Activated CD4-positive, alpha-beta T cell treated with anti-CD3 and anti-CD28 coated beads, Interleukin-2, amount 10 ng/mL, durations not matched to agents 24 days and 14 days (primary cell): Measurements from ENCODE around the gene BCAS1. TPM values are rescaled to one million over a fixed set of nuclear protein-coding genes. Genes with fewer than 3 reads are reported as not detected.

Experiments
- DNase-seq: peaks from one replicate; pipeline ENCODE4 v3.0.0; 2022
- H3K27ac Mint-ChIP-seq: one replicate; pipeline ENCODE4 v1.8.0; 2022; ENCODE audit warnings: mild to moderate bottlenecking, mixed read lengths
- H3K27me3 Mint-ChIP-seq: one replicate; pipeline ENCODE4 v1.8.0; 2022; ENCODE audit warnings: mixed read lengths
- H3K36me3 Mint-ChIP-seq: one replicate; pipeline ENCODE4 v1.8.0; 2022; ENCODE audit warnings: low read depth, mild to moderate bottlenecking, mixed read lengths
- H3K4me1 Mint-ChIP-seq: one replicate; pipeline ENCODE4 v1.8.0; 2021; ENCODE audit warnings: mixed read lengths
- H3K4me3 Mint-ChIP-seq: one replicate; pipeline ENCODE4 v1.8.0; 2022; ENCODE audit warnings: mild to moderate bottlenecking, moderate library complexity, mixed read lengths
- H3K9me3 Mint-ChIP-seq: one replicate; pipeline ENCODE4 v1.8.0; 2021; ENCODE audit warnings: mixed read lengths
- intact Hi-C: fragments of 100-400 bp; cut with micrococcal nuclease; formaldehyde crosslinking; loops from one replicate; pipeline ENCODE4 v1.15.1; 2023
- total RNA-seq: library from RNA; stranded (reverse); gene quantifications from 2 replicates; pipeline ENCODE4 v1.2.3, GENCODE V29; 2022

The BCAS1 gene
- total RNA-seq, 1 donor from 2014 or later = not detected

DNA sequence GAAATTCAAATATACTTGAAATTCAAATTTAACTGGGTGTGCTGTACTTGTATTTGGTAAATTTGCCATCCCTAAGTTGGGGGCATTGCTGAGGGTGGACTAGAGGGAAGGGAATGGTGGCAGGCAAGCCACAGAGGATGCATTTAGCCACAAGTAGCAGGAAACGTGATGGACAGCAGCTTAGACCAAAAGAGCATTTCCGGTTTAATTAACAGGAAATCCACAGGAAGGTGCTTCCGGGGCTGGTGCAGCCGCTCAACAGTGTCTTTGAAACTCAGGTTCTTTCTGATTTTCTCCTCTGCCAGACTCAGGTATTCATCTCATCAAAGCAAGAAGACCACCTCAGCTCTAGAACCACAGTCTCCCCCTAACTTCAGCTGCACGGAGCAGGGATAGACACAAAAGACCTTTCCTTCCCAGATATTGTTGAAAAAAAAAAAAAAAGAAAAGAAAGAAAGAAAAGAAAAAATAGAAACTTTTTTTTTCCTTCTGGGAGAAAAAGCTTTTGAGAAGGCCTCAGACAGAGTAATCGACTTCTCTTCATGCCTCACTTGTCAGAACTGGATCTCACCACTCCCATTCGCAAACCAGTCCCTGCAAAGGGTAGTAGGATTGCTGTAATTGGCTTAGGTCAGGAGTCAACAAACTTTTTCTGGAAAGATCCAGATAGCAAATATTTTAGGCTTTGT lies 8.0 kb upstream of the BCAS1 start:
- Mint-ChIP-seq H3K4me3 (peak overlapping the region; percentile 73), H3K27ac (peak overlapping the region; percentile 70), H3K27me3 (peaks cover 12% of the 10 kb centered on the region), H3K36me3 (peaks cover 4% of the 10 kb centered on the region), H3K4me1 (peaks cover 18% of the 10 kb centered on the region), H3K9me3 (peaks cover 10% of the 10 kb centered on the region)
- peak; percentile 77 for DNase-seq
- intact Hi-C loops = no loop called here

GRCh38 chr20:54076259-54076658 lies 5.9 kb upstream of the BCAS1 start:
- Mint-ChIP-seq H3K27ac (no peak overlapping the region), H3K36me3 (peaks cover 4% of the 10 kb centered on the region), H3K9me3 (peaks cover 10% of the 10 kb centered on the region), H3K4me3 (no peak overlapping the region), H3K4me1 (peaks cover 16% of the 10 kb centered on the region), H3K27me3 (peaks cover 10% of the 10 kb centered on the region)
- intact Hi-C loops = no loop called here
- DNase-seq = no peak

GRCh38 chr20:54075322-54075721 lies 4.9 kb upstream of the BCAS1 start:
- Mint-ChIP-seq H3K27ac (no peak overlapping the region), H3K4me3 (no peak overlapping the region), H3K9me3 (peaks cover 10% of the 10 kb centered on the region), H3K27me3 (peaks cover 11% of the 10 kb centered on the region), H3K36me3 (peaks cover 4% of the 10 kb centered on the region), H3K4me1 (peaks cover 16% of the 10 kb centered on the region)
- intact Hi-C loops = no loop called here
- no peak for DNase-seq

DNA sequence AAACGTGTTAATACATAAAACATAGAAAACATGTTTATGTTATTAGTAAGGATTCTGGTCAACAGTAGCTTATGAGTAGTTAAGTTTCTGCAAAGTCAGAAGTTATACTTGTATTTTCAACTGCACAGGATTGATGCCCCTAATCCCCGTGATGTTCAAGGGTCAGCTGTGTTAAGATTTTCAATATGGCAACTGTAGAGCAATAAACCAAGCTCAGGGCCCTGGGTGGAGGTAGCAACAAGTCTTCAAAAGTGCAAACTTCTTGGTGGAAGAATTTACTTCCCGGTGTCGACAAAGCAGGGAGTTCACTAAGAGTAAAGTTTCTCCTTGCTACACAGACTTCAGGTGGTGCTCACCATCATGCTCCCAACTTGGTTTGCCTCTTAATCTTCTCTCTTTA lies 4.1 kb upstream of the BCAS1 start:
- H3K4me1 Mint-ChIP-seq = peaks cover 16% of the 10 kb centered on the region
- H3K36me3 Mint-ChIP-seq = peaks cover 4% of the 10 kb centered on the region
- peaks cover 11% of the 10 kb centered on the region for H3K27me3 Mint-ChIP-seq
- intact Hi-C loops = no loop called here
- no peak overlapping the region for H3K27ac Mint-ChIP-seq
- H3K4me3 Mint-ChIP-seq = no peak overlapping the region
- peaks cover 10% of the 10 kb centered on the region for H3K9me3 Mint-ChIP-seq
- DNase-seq = no peak

DNA sequence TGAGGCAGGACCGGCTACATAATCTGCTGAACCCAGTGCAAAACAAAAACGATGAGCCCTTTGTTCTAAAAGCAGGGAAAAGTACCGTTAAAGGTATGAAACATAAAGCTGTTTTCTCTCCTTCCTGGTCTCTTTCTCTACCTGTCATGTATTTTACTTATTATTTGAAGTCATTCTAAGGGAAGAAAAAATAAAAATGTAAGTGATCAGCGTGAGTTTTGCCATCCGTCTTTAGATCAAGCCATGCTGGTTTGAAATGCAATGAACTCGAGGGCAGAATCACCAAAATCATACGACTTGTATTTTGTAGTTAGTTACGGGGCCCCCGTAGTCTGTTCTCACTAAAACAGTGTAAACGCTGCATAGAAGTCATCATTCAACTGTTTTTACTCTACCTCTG lies 2.9 kb upstream of the BCAS1 start:
- Mint-ChIP-seq H3K4me1 (peaks cover 8% of the 10 kb centered on the region), H3K4me3 (no peak overlapping the region), H3K9me3 (peaks cover 6% of the 10 kb centered on the region), H3K27ac (no peak overlapping the region), H3K27me3 (peaks cover 11% of the 10 kb centered on the region), H3K36me3 (peaks cover 1% of the 10 kb centered on the region)
- DNase-seq = no peak
- intact Hi-C loops = no loop called here

GRCh38 chr20:54069501-54069971 lies 858 bp downstream of the BCAS1 start:
- no peak overlapping the region for H3K4me3 Mint-ChIP-seq
- intact Hi-C loops = no loop called here
- H3K27me3 Mint-ChIP-seq = peaks cover 7% of the 10 kb centered on the region
- no peaks in the 10 kb centered on the region for H3K9me3 Mint-ChIP-seq
- DNase-seq = no peak
- no peaks in the 10 kb centered on the region for H3K36me3 Mint-ChIP-seq
- peaks cover 2% of the 10 kb centered on the region for H3K4me1 Mint-ChIP-seq
- no peak overlapping the region for H3K27ac Mint-ChIP-seq

- no peak overlapping the region for H3K27ac Mint-ChIP-seq
- intact Hi-C loops = no loop called here
- H3K27me3 Mint-ChIP-seq = peaks cover 7% of the 10 kb centered on the region
- H3K4me3 Mint-ChIP-seq = no peak overlapping the region
- DNase-seq = no peak
- no peaks in the 10 kb centered on the region for H3K9me3 Mint-ChIP-seq
- H3K36me3 Mint-ChIP-seq = no peaks in the 10 kb centered on the region
- H3K4me1 Mint-ChIP-seq = peaks cover 2% of the 10 kb centered on the region
Observed at GRCh38 chr20:54068966-54069365, 1.4 kb downstream of the BCAS1 start.

DNA sequence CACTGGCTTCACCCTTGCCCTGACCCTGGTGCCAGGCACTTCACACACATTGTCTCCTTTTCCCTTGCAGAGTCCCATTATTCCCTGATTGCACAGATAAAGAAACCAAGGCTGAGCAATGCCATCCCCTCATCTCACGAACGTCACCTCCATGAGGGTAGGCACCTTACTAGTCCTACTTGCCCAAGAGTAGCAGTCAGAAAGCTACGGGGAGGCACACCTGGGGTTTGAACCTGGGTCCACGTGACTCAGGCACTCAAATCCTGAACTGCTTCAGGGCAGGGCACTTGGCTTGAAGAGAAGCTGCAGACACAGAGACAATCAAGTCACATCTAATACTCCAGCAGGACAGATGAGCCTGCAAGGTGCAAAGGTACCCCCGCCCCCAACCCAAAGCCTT lies 1.9 kb downstream of the BCAS1 start:
- Mint-ChIP-seq H3K36me3 (no peaks in the 10 kb centered on the region), H3K9me3 (no peaks in the 10 kb centered on the region), H3K27ac (no peak overlapping the region), H3K4me1 (peaks cover 3% of the 10 kb centered on the region), H3K27me3 (peaks cover 10% of the 10 kb centered on the region), H3K4me3 (no peak overlapping the region)
- DNase-seq = no peak
- intact Hi-C loops = no loop called here

DNA sequence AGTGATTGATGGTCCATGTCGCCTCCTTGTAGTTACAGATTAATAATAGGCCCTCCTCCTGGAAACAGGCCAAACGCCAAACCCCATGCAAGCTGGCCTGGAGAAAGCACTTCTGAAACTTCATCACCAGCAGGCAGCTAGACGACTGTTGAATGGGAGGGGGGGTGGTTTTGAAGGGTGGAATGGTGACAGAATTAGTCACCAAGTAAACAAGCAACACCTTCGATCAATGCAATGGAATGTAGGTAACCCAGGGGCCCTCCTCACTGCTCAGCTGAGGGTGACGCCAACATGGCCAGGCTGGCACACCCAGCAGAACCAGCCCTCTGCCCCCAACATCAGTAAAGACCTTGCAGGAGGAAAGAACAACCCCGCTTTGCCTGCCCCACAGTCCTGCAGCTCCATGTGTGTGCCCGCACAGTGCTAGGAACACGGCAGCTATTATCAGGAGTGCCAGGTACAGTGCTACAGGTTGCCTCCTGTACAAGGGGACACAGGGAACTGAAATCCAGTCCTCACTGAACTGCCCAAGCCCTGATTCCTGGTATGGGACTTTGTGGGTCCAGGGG lies 2.7 kb downstream of the BCAS1 start:
- no peaks in the 10 kb centered on the region for H3K9me3 Mint-ChIP-seq
- no peak for DNase-seq
- peaks cover 10% of the 10 kb centered on the region for H3K27me3 Mint-ChIP-seq
- no peaks in the 10 kb centered on the region for H3K36me3 Mint-ChIP-seq
- peaks cover 3% of the 10 kb centered on the region for H3K4me1 Mint-ChIP-seq
- H3K27ac Mint-ChIP-seq = no peak overlapping the region
- H3K4me3 Mint-ChIP-seq = no peak overlapping the region
- intact Hi-C loops = no loop called here

GRCh38 chr20:54065601-54066038 lies 4.8 kb downstream of the BCAS1 start:
- no peak overlapping the region for H3K27ac Mint-ChIP-seq
- H3K27me3 Mint-ChIP-seq = peaks cover 7% of the 10 kb centered on the region
- H3K36me3 Mint-ChIP-seq = no peaks in the 10 kb centered on the region
- no peak for DNase-seq
- no peak overlapping the region for H3K4me3 Mint-ChIP-seq
- intact Hi-C loops = no loop called here
- peaks cover 5% of the 10 kb centered on the region for H3K4me1 Mint-ChIP-seq
- no peaks in the 10 kb centered on the region for H3K9me3 Mint-ChIP-seq

GRCh38 chr20:54064939-54065338 lies 5.5 kb downstream of the BCAS1 start:
- H3K9me3 Mint-ChIP-seq = no peaks in the 10 kb centered on the region
- no peaks in the 10 kb centered on the region for H3K36me3 Mint-ChIP-seq
- H3K27ac Mint-ChIP-seq = no peak overlapping the region
- H3K27me3 Mint-ChIP-seq = peaks cover 6% of the 10 kb centered on the region
- no peak for DNase-seq
- intact Hi-C loops = no loop called here
- H3K4me3 Mint-ChIP-seq = no peak overlapping the region
- H3K4me1 Mint-ChIP-seq = peaks cover 5% of the 10 kb centered on the region

- no peak overlapping the region for H3K4me3 Mint-ChIP-seq
- no peaks in the 10 kb centered on the region for H3K9me3 Mint-ChIP-seq
- intact Hi-C loops = loop anchor here (2.0 kb wide), 2 partner anchors 115 to 485 kb away; no protein-coding TSS in a partner anchor
- no peak overlapping the region for H3K27ac Mint-ChIP-seq
- H3K36me3 Mint-ChIP-seq = no peaks in the 10 kb centered on the region
- H3K27me3 Mint-ChIP-seq = peaks cover 6% of the 10 kb centered on the region
- no peak for DNase-seq
- peaks cover 5% of the 10 kb centered on the region for H3K4me1 Mint-ChIP-seq
Observed at GRCh38 chr20:54063992-54064676, 6.3 kb downstream of the BCAS1 start.

DNA sequence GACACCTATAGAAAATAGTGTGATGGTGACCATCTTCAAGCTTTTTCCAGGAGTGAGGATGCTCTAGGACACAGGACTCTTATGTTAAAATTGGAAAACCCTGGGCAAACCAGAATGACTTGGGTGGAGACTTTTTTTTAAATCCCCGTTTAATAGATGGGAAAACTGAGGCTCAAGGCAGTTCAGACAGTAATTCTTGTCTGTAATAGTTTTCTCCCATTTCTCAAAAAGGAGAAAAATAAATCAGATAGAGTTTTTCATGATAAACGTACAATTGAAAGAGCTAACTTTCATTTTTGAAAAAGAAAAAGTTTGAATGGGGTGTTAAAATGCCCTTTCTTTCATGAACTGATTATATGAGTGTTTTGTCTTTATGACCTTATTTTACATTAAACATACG lies 6.8 kb downstream of the BCAS1 start:
- DNase-seq = no peak
- peaks cover 5% of the 10 kb centered on the region for H3K4me1 Mint-ChIP-seq
- no peak overlapping the region for H3K27ac Mint-ChIP-seq
- no peaks in the 10 kb centered on the region for H3K9me3 Mint-ChIP-seq
- no peaks in the 10 kb centered on the region for H3K36me3 Mint-ChIP-seq
- H3K27me3 Mint-ChIP-seq = peaks cover 6% of the 10 kb centered on the region
- H3K4me3 Mint-ChIP-seq = no peak overlapping the region
- intact Hi-C loops = loop anchor here (2.0 kb wide), 2 partner anchors 115 to 485 kb away; no protein-coding TSS in a partner anchor

GRCh38 chr20:54062812-54063280 lies 7.5 kb downstream of the BCAS1 start:
- DNase-seq = peak; percentile 72
- H3K4me1 Mint-ChIP-seq = peaks cover 5% of the 10 kb centered on the region
- H3K27ac Mint-ChIP-seq = no peak overlapping the region
- intact Hi-C loops = loop anchor here (2.0 kb wide), 2 partner anchors 114 to 484 kb away; no protein-coding TSS in a partner anchor
- no peaks in the 10 kb centered on the region for H3K9me3 Mint-ChIP-seq
- H3K27me3 Mint-ChIP-seq = peaks cover 6% of the 10 kb centered on the region
- no peaks in the 10 kb centered on the region for H3K36me3 Mint-ChIP-seq
- H3K4me3 Mint-ChIP-seq = no peak overlapping the region
